ENCODE results near the gene MRM2.
A peak's percentile ranks its signal among the peaks of the same experiment; 100 is the strongest.

DNA sequence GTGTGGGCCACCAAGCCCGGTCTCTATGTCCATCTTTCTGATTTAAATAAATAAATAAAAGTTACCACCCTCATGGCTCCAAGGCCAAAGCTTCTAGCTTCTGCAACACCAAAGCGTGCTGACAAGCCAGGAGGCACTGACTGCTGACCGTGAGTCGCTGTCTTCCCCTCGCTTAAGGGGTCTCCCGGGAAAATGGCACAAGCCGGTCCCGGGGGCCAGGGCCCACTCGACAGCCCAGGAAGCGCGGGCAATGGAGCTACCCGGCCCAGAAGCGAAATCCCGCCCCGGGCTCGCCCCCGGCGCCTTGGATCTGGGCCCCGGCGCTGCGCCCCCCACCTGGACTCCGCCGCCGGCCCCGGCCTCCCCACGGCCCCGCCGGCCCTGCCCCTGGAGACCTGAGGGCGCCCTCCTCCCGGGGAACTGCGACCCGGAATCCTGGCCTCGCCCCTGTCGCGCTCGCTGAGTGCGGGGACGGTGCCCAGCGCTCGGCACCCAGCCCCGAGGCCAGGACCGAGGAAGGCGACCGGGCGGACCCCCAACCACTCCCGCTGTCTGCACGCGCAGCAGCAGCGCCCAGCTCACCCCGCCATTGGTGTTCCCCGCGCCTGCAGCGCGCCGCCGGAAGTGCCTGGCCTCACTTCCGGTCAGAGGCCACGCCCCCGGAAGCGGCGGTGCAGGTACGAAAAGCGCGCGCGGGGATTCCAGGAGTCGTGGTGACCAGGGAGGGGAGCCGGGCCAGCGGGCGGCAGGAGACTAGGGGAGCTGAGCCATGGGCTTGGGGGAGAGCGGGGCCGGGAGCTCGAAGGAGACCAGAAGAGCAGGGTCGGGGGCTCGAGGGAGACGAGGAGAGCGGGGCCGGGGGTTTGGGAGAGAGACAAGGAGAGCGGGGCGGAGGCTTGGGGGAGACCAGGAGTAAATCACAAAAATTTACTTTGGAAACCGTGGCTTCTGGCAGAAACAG lies at the start of gene MRM2, which contains the start of gene NUDT1:
- TF ChIP-seq REST (IDR thresholded peaks at IDR 0.05; ENCODE audit: insufficient read depth in 1 of 2, low read depth in 2 of 2, low read length in 1 of 2) (peak in 1 of 2 experiments; percentile 71; a peak in 1 of 4 replicates), CTCF (IDR thresholded peaks at IDR 0.05) (no peak)
